GM18858 (cell line): ENCODE data around the gene VPS13D.

Experiments used
- ATAC-seq: cut with Tn5 transposase; IDR thresholded peaks from one replicate; pipeline ENCODE4 v1.9.1; 2021; ENCODE audit not compliant: unreplicated experiment

Gene VPS13D

DNA sequence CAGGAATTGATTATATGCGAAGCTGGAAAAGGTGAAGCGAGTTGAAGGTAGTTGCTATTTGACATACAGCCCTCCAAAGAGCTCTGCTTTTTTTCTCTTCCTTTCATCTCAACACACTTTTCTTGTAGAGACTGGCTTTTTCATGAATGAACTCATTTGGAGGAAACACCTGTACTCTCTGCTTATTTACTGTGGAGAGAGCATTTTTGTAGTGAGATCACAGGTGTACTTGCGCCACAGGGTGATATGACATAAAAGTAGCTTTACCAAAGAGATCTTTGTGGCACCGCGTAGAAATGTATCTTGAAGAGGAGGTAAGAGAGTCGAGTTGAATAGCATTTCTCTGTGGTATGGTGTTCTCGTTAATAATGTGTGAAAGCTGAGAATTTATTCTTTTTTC is 187.6 kb downstream of the VPS13D start:
- ATAC-seq = no peak

DNA sequence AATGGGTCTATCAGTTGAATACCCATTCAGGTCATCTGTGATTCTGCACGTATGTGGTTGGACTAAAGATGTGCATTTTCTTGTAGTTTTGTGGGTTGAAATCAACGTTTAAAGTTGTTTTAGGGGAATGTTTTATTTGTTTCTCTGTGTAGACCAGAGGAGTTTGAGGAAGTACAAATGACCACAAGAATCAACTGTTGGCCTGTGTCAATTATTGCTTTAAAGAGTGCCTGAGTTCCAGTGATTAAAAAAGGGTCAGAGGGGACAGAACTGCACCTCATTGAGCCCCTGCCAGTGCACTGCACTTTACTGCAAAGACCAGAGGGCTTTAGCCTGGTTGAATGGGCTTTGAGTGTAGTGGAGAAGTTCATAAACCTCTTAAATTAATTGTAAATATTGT is 190.3 kb downstream of the VPS13D start:
- no peak for ATAC-seq

DNA sequence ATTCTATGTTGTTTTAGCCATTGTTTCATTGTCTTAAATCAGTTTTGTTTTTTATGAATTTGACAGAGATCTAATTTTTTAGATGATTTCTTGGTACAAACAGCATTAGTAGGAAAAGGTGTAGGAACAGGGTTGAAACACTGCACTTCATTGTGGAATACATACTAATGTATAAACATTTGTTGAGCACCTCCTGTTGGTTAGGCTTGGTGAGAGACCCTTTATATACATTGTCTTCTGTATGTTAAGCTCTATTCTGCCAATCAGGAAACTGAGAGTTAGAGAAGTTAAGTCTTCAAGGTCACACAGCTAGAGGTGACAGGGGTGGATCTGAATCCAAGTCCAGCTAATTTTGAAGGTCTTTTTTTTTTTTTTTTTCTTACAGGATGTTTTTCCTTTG is 192.7 kb downstream of the VPS13D start:
- no peak for ATAC-seq

DNA sequence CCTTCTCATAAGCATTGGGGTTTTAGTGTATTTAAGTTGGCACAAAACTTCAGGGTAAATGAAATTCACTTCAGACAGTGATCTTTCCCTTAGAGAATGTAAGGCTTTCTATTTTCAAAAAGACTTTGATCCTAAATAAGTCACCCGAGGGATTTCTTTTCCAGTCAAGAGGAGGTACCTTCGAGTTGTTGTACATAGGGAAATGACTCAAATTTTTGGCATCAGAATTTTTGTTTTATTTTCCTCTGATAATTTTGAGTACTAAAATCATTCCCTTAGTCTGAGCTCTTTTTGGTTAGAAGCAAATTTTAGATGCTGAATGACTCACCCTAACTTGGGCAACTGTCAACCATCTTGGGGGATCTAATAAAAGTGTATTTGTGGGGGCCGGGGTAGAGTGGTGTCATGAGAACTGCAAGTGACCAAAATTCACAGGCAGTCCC is 194.3 kb downstream of the VPS13D start:
- ATAC-seq = no peak

DNA sequence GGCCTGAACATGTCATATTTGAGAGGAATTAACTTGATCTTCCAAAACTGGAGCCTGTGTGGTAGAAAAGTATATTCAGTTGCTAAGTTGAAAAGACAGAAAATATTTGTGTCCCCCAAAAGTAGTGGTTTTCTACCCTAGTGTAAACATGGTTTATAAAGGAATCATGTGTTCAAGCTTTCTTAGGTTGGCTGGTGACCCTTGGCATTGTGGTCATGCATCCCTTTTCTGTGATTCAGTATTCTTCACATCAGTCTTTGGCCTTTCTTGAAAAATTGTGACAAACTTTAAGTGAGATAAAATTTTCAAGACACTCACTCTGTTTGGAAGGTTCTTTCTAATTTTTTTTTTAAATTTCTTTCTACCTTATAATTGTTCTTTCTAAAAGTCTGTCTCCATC is 195.0 kb downstream of the VPS13D start:
- no peak for ATAC-seq

DNA sequence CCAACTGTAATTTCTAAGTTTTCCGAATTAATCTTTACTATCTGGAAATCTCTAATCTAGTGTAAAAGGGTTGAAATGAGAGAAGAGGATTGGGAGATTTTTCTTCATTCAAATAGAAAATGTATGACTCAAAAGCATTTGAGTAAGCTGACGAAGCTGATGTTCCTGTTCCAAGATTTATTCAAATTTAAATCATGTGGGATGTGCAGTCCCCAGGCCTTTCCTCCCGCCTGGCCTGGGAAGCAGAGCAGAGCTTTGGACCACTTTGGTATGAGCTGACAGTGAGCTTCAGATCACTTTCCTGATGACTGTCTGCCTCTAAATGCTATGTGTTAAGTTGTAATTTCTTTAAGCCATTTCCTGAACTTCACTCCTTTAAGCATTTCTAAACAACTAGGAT is 196.2 kb downstream of the VPS13D start:
- no peak for ATAC-seq

DNA sequence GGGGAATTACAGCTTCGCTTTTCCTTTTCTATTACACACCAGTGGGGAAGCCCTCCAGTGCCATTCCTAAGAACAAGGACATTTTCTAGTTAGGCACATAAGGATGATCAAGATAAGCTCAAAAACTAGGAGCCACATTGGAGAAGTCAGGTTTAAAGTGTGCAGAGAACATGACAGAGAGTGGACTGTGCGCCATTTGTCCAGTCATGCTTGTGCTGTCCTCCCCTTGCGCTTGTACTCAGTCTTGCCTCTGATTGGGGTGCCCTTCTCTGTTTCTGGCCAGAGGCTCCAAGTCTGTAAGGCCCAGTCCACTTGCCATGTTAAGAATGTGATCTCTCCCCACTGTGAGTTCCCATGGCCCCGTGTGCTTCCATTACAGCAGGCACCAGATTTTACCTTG is 198.5 kb downstream of the VPS13D start:
- ATAC-seq = no peak

- ATAC-seq = no peak
These were observed 200.7 kb downstream of the VPS13D start for GRCh38 chr1:12430525-12430924.

- no peak for ATAC-seq
These were observed 203.1 kb downstream of the VPS13D start for GRCh38 chr1:12432897-12433296.

GRCh38 chr1:12433323-12434053 is 203.7 kb downstream of the VPS13D start:
- ATAC-seq = no peak

DNA sequence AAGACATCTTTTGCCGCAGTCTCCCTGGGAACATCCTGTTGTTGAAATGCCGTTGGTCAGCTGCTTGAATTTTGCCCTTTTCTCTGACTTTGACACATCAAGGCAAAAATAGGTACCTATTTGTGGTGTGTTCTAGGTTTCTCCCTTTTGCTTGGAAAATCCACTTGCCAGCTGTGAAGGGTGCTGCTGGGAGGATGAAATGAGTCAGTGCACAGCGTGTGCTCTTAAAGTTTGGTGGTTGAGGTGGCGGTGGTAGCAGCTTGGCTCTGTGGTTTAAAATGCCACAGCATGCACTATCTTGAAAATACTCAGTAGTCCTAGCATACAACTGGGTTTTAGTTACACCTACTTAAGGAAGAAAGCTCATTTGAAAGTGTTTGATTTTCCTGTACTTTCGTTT is 204.3 kb downstream of the VPS13D start:
- ATAC-seq = peak; percentile 37

- no peak for ATAC-seq
These were observed 204.9 kb downstream of the VPS13D start for GRCh38 chr1:12434686-12435085.

DNA sequence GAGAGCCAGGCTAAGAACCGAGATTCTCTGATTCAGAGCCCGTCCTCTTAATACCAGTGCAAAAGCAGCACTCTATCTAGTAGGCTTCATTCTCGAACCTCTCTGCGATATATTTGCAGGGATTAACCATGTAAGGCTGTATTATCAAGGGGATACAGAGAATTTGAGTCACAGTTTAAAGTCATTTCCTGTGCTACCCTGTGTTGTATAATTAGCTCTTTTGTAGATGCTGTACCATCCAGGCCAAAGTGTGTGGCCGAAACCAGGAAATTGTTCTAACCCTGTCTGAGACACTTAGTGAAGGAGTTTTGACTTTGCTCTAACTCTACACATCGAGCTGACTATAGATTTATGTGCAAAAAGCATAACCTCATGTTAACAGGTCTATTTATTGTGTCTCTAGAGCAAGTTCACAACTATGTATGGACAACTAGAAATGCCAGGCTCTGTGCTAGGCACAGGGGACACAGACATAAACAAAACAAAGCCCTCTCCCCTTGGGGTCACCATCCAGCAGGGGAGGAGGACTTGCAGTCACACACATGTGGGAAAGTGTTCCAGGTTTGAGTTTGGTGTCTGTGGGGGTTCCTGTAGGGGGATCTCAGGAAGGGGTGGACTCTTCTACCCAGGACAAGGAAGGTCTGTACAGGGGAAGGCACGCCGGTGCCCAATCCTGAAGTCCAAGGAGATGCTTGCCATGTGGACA is 206.0 kb downstream of the VPS13D start:
- ATAC-seq = peak; percentile 73

DNA sequence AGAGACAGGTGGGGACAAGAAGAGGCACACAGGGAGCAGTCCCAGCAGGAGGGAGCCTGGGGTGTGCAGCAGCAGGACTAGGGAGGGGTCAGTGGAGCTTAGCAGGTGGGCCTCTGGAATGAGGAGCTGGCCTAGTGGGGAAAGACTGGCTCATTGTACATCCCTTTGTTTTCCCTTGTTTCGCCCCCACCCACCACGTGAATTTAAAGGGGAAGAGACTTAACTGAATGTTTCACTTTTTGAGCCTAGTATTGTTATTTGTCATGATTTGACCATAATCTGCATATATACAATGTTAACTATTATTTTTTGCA is 206.5 kb downstream of the VPS13D start:
- no peak for ATAC-seq

DNA sequence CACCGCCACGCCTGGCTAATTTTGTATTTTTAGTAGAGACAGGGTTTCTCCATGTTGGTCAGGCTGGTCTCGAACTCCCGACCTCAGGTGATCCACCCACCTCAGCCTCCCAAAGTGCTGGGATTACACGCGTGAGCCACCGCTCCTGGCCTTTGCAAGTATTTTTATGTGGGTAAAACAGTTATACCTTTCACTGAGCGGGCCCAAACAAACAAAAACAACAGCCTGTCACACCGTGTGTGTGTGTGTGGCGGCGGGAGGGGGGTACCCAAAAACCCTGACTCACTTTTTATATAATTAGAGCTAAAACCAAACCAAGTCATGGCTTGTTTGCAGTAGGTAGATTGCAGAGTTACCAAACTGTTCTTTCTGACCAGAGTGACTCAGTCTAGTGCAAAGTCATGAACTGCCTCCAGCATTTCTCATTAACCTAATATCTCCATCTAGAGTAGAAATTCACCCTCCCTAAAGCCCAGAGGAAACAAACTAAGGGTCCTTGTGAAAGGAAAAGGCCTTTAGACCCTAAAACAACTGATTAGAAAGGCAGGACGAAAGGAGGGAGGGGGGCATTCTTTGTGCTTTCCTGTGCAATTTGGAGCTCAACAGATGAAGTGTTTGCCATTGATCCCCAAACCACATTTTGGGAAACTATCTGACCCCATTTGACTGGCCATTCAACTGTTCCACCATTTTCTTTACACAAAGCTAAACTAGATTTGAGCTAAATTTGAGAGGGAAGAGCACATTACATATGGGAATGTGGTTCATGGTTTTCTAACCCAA is 207.2 kb downstream of the VPS13D start:
- no peak for ATAC-seq

GRCh38 chr1:12437629-12438028 is 207.8 kb downstream of the VPS13D start:
- no peak for ATAC-seq

DNA sequence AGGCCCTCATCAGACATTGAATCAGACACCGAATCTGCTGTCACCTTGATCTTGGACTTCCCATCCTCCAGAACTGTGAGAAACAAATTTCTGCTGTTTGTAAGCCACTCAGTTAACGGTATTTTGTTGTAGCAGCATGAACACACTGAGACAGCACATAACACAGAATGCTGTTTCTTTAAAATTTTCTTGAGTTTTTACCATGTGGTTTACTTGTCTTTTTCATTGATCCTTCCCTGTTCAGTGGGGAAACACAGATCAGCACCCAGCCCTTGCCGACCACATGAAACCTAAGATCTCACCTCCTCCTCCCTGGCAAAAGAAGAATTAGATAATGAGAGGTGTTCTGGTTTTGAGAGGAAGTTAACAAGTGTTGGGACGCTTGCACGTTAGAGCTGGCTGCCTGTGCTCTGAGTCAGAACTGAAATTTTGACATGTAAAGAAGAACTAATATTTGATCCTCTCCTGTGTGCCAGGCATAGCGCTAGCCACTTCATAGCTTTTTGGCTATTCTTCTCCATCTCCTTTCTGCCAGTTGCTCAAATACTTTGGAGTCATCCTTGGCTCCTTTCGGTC is 208.6 kb downstream of the VPS13D start:
- no peak for ATAC-seq

DNA sequence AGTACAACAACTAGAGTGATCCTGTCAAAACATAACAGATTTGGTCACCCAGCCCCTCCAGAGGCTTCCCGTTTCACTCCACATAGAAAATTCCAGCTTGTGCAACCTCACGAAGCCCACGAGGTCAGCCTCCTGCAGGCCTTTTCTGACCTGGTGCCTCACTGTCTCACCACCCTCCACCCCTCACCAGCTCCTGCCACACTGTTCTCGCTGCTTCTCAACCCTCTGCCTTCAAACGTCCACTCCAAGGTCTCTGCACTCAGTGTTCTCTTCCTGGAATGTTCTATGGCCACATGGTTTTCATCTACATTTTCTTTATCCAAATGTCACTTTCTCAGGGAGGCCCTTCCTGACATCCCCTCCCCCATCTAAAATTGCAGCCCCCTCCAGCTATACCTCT is 209.2 kb downstream of the VPS13D start:
- no peak for ATAC-seq

- ATAC-seq = no peak
These were observed 211.7 kb downstream of the VPS13D start for GRCh38 chr1:12441414-12442105.

DNA sequence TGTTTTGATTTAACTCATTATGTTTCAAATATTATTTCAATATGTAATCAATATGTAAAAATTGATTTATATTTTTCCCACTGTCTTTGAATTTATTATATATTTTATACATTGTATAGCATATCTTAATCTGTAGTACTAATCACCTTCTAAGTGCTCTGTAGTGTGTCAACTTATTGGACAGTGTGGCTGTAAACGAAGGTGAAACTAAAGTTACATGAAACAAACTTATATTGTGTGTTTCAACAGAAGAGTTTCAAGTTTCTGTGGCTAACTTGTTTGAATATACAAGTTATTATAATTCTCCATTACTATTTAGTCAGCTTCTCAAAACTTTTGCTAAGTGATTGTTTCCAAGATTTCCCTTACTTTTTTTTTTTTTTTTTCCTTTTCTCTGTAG is 212.4 kb downstream of the VPS13D start:
- ATAC-seq = no peak

GRCh38 chr1:12443151-12443550 is 213.3 kb downstream of the VPS13D start:
- no peak for ATAC-seq
